Esophagus (tissue), 2 donors: ENCODE results near the gene UCHL5. TPM values are rescaled to one million over a fixed set of nuclear protein-coding genes. Genes with fewer than 3 reads are reported as not detected.
"Not testable (repeated sequence)": the region's sequence is repeated elsewhere in the genome, so short reads cannot be mapped to it uniquely, and the experiment has no call there.

Experiments
- H3K27ac ChIP-seq, 2 donors: one replicate each; pipeline ENCODE4 v1.5.1; 2013; ENCODE audit warnings: low read depth in 2 of 2, mild to moderate bottlenecking in 2 of 2, inconsistent platforms in 1 of 2, low read length in 1 of 2, moderate library complexity in 1 of 2
- H3K27me3 ChIP-seq, 2 donors: one replicate each; pipeline ENCODE4 v1.6.1; 2013; ENCODE audit warnings: low read length in 2 of 2, control low read depth in 1 of 2, mild to moderate bottlenecking in 1 of 2; ENCODE audit not compliant: insufficient read depth in 2 of 2, control insufficient read depth in 1 of 2
- H3K36me3 ChIP-seq, 2 donors: one replicate each; pipeline ENCODE4 v1.6.1; 2013; ENCODE audit warnings: low read length in 1 of 2; ENCODE audit not compliant: control insufficient read depth in 2 of 2, insufficient read depth in 2 of 2
- H3K4me1 ChIP-seq, 2 donors: one replicate each; pipeline ENCODE4 v1.6.1; 2013; ENCODE audit warnings: low read length in 1 of 2; ENCODE audit not compliant: control insufficient read depth in 2 of 2, insufficient read depth in 2 of 2
- H3K4me3 ChIP-seq, 2 donors: one replicate each; pipeline ENCODE4 v1.5.1; 2013; ENCODE audit warnings: low read length in 2 of 2, mild to moderate bottlenecking in 2 of 2, low read depth in 1 of 2, moderate library complexity in 1 of 2
- H3K9me3 ChIP-seq, 2 donors: one replicate each; pipeline ENCODE4 v1.6.1; 2013; ENCODE audit warnings: mild to moderate bottlenecking in 2 of 2, low read depth in 1 of 2, low read length in 1 of 2, moderate library complexity in 1 of 2; ENCODE audit not compliant: control insufficient read depth in 2 of 2, insufficient read depth in 1 of 2
- WGBS, 2 donors: extraction: QIAGEN DNeasy Blood & Tissue Kit; methylation state at CpG; one replicate each; pipeline ENCODE4 v1.1.7; 2013; 5-methylcytosine and 5-hydroxymethylcytosine counted together
- polyA plus RNA-seq, 2 donors: library from polyadenylated mRNA; stranded (reverse); fragments of 200-250 nt; gene quantifications; one replicate each; pipeline ENCODE4 v1.2.3, GENCODE V29; 2013
- donor health status: healthy with polysubstance abuse.
- donor health status: Bipolar disorder and iron deficiency.

The UCHL5 gene
- polyA plus RNA-seq, 2 donors = 18.1 to 24.6 TPM

GRCh38 chr1:192986748-192987334 lies 72.3 kb downstream of the UCHL5 start:
- H3K36me3 ChIP-seq, H3K27me3 ChIP-seq, H3K9me3 ChIP-seq, H3K4me3 ChIP-seq, H3K4me1 ChIP-seq, H3K27ac ChIP-seq: not testable (repeated sequence)
- 92 to 93% methylated on average over 30 to 38 of the region's 38 CpGs for WGBS, 2 donors

- Histone ChIP-seq H3K4me3 (no peak overlapping the region), H3K27ac (no peak overlapping the region), H3K4me1 (no peaks in the 10 kb centered on the region), H3K27me3 (no peaks in the 10 kb centered on the region), H3K9me3 (no peaks in the 10 kb centered on the region), H3K36me3 (no peaks in the 10 kb centered on the region)
- WGBS, 2 donors = 64 to 72% methylated on average over 8 of the region's 8 CpGs
Measured at GRCh38 chr1:192986110-192986747, 72.9 kb downstream of the UCHL5 start.

GRCh38 chr1:192984080-192984479 lies 75.1 kb downstream of the UCHL5 start:
- no peaks in the 10 kb centered on the region for H3K36me3 ChIP-seq
- WGBS, 2 donors = 91 to 93% methylated on average over 1 of the region's 1 CpG

GRCh38 chr1:192983349-192983980 lies 75.7 kb downstream of the UCHL5 start:
- Histone ChIP-seq H3K4me1 (no peaks in the 10 kb centered on the region), H3K36me3 (no peaks in the 10 kb centered on the region), H3K9me3 (no peaks in the 10 kb centered on the region), H3K27me3 (no peaks in the 10 kb centered on the region), H3K4me3 (no peak overlapping the region), H3K27ac (no peak overlapping the region)
- 64 to 71% methylated on average over 6 of the region's 6 CpGs for WGBS, 2 donors

More at GRCh38 chr1:192984080-192984479, 75.1 kb downstream of the UCHL5 start:
- H3K4me1 ChIP-seq = no peaks in the 10 kb centered on the region
- no peaks in the 10 kb centered on the region for H3K9me3 ChIP-seq
- no peak overlapping the region for H3K4me3 ChIP-seq
- H3K27me3 ChIP-seq = no peaks in the 10 kb centered on the region
- H3K27ac ChIP-seq = no peak overlapping the region

- WGBS, 2 donors = 73 to 79% methylated on average over 1 of the region's 1 CpG
- Histone ChIP-seq H3K27me3 (no peaks in the 10 kb centered on the region), H3K9me3 (no peaks in the 10 kb centered on the region), H3K27ac (no peak overlapping the region), H3K36me3 (no peaks in the 10 kb centered on the region), H3K4me1 (no peaks in the 10 kb centered on the region), H3K4me3 (no peak overlapping the region)
Measured at GRCh38 chr1:192980856-192981255, 78.3 kb downstream of the UCHL5 start.

GRCh38 chr1:192980334-192980733 lies 78.8 kb downstream of the UCHL5 start:
- H3K27ac ChIP-seq, H3K27me3 ChIP-seq, H3K4me3 ChIP-seq, H3K36me3 ChIP-seq, H3K9me3 ChIP-seq, H3K4me1 ChIP-seq: not testable (repeated sequence)
- 62 to 76% methylated on average over 4 of the region's 4 CpGs for WGBS, 2 donors

GRCh38 chr1:192979542-192979941 lies 79.6 kb downstream of the UCHL5 start:
- Histone ChIP-seq H3K27ac (no peak overlapping the region), H3K27me3 (no peaks in the 10 kb centered on the region), H3K36me3 (no peaks in the 10 kb centered on the region), H3K4me3 (no peak overlapping the region), H3K4me1 (no peaks in the 10 kb centered on the region), H3K9me3 (no peaks in the 10 kb centered on the region)
- 97 to 98% methylated on average over 13 of the region's 13 CpGs for WGBS, 2 donors

- Histone ChIP-seq H3K27ac (no peak overlapping the region), H3K4me1 (no peaks in the 10 kb centered on the region), H3K9me3 (no peaks in the 10 kb centered on the region), H3K4me3 (no peak overlapping the region), H3K27me3 (no peaks in the 10 kb centered on the region), H3K36me3 (no peaks in the 10 kb centered on the region)
- WGBS, 2 donors = 87 to 89% methylated on average over 8 of the region's 8 CpGs
Measured at GRCh38 chr1:192978195-192978710, 80.9 kb downstream of the UCHL5 start.

GRCh38 chr1:192977089-192977706 lies 82.0 kb downstream of the UCHL5 start:
- Histone ChIP-seq H3K9me3 (no peaks in the 10 kb centered on the region), H3K27ac (no peak overlapping the region), H3K4me3 (no peak overlapping the region), H3K4me1 (no peaks in the 10 kb centered on the region), H3K36me3 (no peaks in the 10 kb centered on the region), H3K27me3 (no peaks in the 10 kb centered on the region)
- WGBS, 2 donors = 74 to 81% methylated on average over 8 of the region's 8 CpGs
